Fibroblast of lung (primary cell): ENCODE data around the gene ALDH3A2.

Experiments used
- CTCF ChIP-seq, 2 donors: IDR thresholded peaks in 1 of 2; conservative IDR thresholded peaks in 1 of 2; 1 replicate in 1 of 2; 2 replicates in 1 of 2; pipeline ENCODE4 v1.5.1; 2011 to 2012; ENCODE audit warnings: low read length in 2 of 2, control low read depth in 1 of 2, inconsistent platforms in 1 of 2, low read depth in 1 of 2, mild to moderate bottlenecking in 1 of 2
- EZH2 ChIP-seq: IDR thresholded peaks from 2 replicates; pipeline ENCODE4 v1.5.1; 2012; ENCODE audit warnings: low read length, control low read depth, mild to moderate bottlenecking; ENCODE audit errors: missing control alignments

GRCh38 chr17:19703106-19703827 is 54.7 kb downstream of the ALDH3A2 start:
- TF ChIP-seq EZH2 (no peak), CTCF (conservative IDR thresholded peaks at IDR 0.05 in 1 of 2, IDR thresholded peaks at IDR 0.05 in 1 of 2; ENCODE audit: low read depth in 1 of 2, low read length in 2 of 2) (no peak)
